ENCODE results near the gene FRA10AC1. TPM values are rescaled to one million over a fixed set of nuclear protein-coding genes. Genes with fewer than 3 reads are reported as not detected.

The FRA10AC1 gene
- total and polyA plus RNA-seq, 2 of the 13 experiments (the other 11 are each of a cell fraction or from before 2014, with no cell fraction given) = 5.3 to 7.4 TPM

DNA sequence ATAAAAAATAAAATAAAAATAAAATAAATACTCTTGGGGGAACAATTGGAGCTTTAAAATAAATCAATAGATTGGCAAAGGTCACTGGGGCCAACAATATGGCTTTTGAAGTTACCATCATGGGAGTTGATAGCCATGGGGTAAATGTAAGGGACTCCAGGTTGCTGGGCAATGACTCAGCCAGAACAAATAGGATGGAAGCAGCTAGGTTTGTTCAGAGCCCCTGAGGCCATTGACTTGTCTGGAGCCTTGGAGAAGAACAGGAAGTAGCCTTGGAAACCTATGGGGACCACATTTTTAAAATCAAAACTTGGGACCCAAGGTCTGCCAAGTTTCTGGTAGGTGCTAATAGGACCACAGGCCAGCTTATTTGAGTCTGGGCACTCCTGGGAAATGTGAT lies 20.2 kb upstream of the FRA10AC1 start:
- no peak for TF ChIP-seq ZFP90 (CRISPR knock-in tag; IDR thresholded peaks at IDR 0.05; ENCODE audit: borderline replicate concordance)
- TF ChIP-seq ZNF788 (CRISPR knock-in tag; IDR thresholded peaks at IDR 0.05; ENCODE audit: borderline replicate concordance) = no peak
- no peak for TF ChIP-seq GATAD1 (CRISPR knock-in tag; IDR thresholded peaks at IDR 0.05)
- TF ChIP-seq ZNF839 (CRISPR knock-in tag; IDR thresholded peaks at IDR 0.05; ENCODE audit: borderline replicate concordance) = no peak
- no peak for TF ChIP-seq CAMTA2 (CRISPR knock-in tag; IDR thresholded peaks at IDR 0.05; ENCODE audit: borderline replicate concordance)
- no peak for TF ChIP-seq ZNF775 (CRISPR knock-in tag; IDR thresholded peaks at IDR 0.05; ENCODE audit: borderline replicate concordance)
- no peak for TF ChIP-seq E2F5 (CRISPR knock-in tag; conservative IDR thresholded peaks at IDR 0.05)
- TF ChIP-seq ATAD3A (CRISPR knock-in tag; IDR thresholded peaks at IDR 0.05) = no peak
- TF ChIP-seq ZNF34 (CRISPR knock-in tag; IDR thresholded peaks at IDR 0.05; ENCODE audit: borderline replicate concordance) = no peak
- TF ChIP-seq FOXO1 (CRISPR knock-in tag; IDR thresholded peaks at IDR 0.05) = no peak
- TF ChIP-seq ZNF510 (CRISPR knock-in tag; IDR thresholded peaks at IDR 0.05; ENCODE audit: low read depth) = no peak
- no peak for TF ChIP-seq PAWR (CRISPR knock-in tag; IDR thresholded peaks at IDR 0.05; ENCODE audit: borderline replicate concordance)
- no peak for TF ChIP-seq ZXDC (CRISPR knock-in tag; IDR thresholded peaks at IDR 0.05)
- TF ChIP-seq EHMT2 (IDR thresholded peaks at IDR 0.05; ENCODE audit: borderline replicate concordance, low read depth, low read length) = no peak
- TF ChIP-seq NR2F2 (IDR thresholded peaks at IDR 0.05; ENCODE audit: borderline replicate concordance, low read depth) = no peak
- TF ChIP-seq HMG20A (CRISPR knock-in tag; IDR thresholded peaks at IDR 0.05; ENCODE audit: borderline replicate concordance) = no peak
- no peak for TF ChIP-seq ZBTB8A (CRISPR knock-in tag; IDR thresholded peaks at IDR 0.05; ENCODE audit: borderline replicate concordance, low read depth)
- no peak for TF ChIP-seq ZNF564 (CRISPR knock-in tag; IDR thresholded peaks at IDR 0.05)
- TF ChIP-seq ARID3A (IDR thresholded peaks at IDR 0.05; ENCODE audit: low read depth, low read length) = no peak
- no peak for TF ChIP-seq ZNF891 (CRISPR knock-in tag; IDR thresholded peaks at IDR 0.05)
- H3K36me3 ChIP-seq (replicated peaks in 1 of 2; ENCODE audit: control insufficient read depth in 1 of 2, insufficient read depth in 2 of 2, low read length in 2 of 2) = no peaks in the 10 kb centered on the region
- no peaks in the 10 kb centered on the region for H3K4me1 ChIP-seq (ENCODE audit: insufficient read depth, low read length)
- DNase-seq (ENCODE audit: low spot score) (no peak), FAIRE-seq (no peak), ATAC-seq (no peak)
- H3K4me3 ChIP-seq (replicated peaks in 1 of 3; ENCODE audit: insufficient read depth in 1 of 3, low read depth in 2 of 3, low read length in 3 of 3) = no peak overlapping the region
- H4K20me1 ChIP-seq (ENCODE audit: insufficient read depth, low read length) = no peaks in the 10 kb centered on the region
- no peak overlapping the region for H3K27ac ChIP-seq (ENCODE audit: extremely low read length, insufficient read depth, low read length)
- POLR2A ChIA-PET = no interaction called here
- no TSS peak for BruUV-seq (replicated peaks)
- no peaks in the 10 kb centered on the region; a peak in 1 of 5 replicates for H3K27me3 ChIP-seq (ENCODE audit: control insufficient read depth in 1 of 2, insufficient read depth in 2 of 2, low read length in 2 of 2)
- no peak overlapping the region for H3K9ac ChIP-seq (ENCODE audit: insufficient read depth, low read depth, low read length)
- H3K9me3 ChIP-seq (ENCODE audit: low read length) = no peaks in the 10 kb centered on the region
- H3K79me2 ChIP-seq (ENCODE audit: insufficient read depth, low read length) = no peaks in the 10 kb centered on the region
- no peak overlapping the region for H3K4me2 ChIP-seq (ENCODE audit: low read depth, low read length)
- H2AFZ ChIP-seq (ENCODE audit: low read length) = no peak overlapping the region
- in situ Hi-C loops (cut with HindIII; ENCODE audit: extremely low pct_ligation_motif_present, low pct_unique_long_range_greater_than_20kb) = no loop called here
- intact Hi-C loops (cut with micrococcal nuclease; ENCODE audit: unreplicated experiment) = no loop called here
- CTCF ChIA-PET (ENCODE audit: low intra/inter-chr PET ratio, low total read pairs) = no interaction called here

All from HepG2 (cell line).